Endothelial cell of umbilical vein (primary cell): Measurements from ENCODE around the gene TRPV2. TPM values are rescaled to one million over a fixed set of nuclear protein-coding genes. Genes with fewer than 3 reads are reported as not detected.

Experiments used
- BruUV-seq: library from RNA; stranded (reverse); fragments of 400-500 nt; replicated peaks from 2 replicates; lab custom pipeline; 2021; lab: Mats Ljungman, UMichigan
- CTCF ChIA-PET: fragments of 300-600, 350-600 bp; sonication (Branson Sonifier 250); formaldehyde crosslinking; loops from one replicate; lab custom pipeline; 2021; ENCODE audit warnings: antibody characterized with exemption, inconsistent platforms; lab: Charles Lee
- POLR2A ChIA-PET: fragments of 300-600, 350-600 bp; sonication (Branson Sonifier 250); formaldehyde crosslinking; loops from one replicate; lab custom pipeline; 2021; ENCODE audit warnings: antibody characterized with exemption, inconsistent platforms; lab: Charles Lee
- DNase-seq: peaks from one replicate; pipeline ENCODE4 v3.0.0-alpha.2; 2011; ENCODE audit warnings: low read depth, low spot score
- FAIRE-seq: peaks from 2 replicates; lab custom pipeline; 2011; peaks lifted over from hg19 to GRCh38; lab: Jason Lieb, UNC
- H2AFZ ChIP-seq: 2 replicates; pipeline ENCODE4 v1.6.0; 2012; ENCODE audit warnings: low read depth, low read length, control low read depth, inconsistent platforms
- H3K27ac ChIP-seq: 2 replicates; pipeline ENCODE4 v1.5.1; 2011; ENCODE audit warnings: low read depth, mild to moderate bottlenecking, control low read depth, low read length, moderate library complexity; ENCODE audit not compliant: insufficient read depth
- H3K27me3 ChIP-seq, 2 experiments: 2 replicates each; pipeline versions ENCODE4 v1.6.0 to v1.6.1; 2011; ENCODE audit warnings: low read length in 2 of 2, mixed read lengths in 1 of 2; ENCODE audit not compliant: control insufficient read depth in 2 of 2, insufficient read depth in 2 of 2
- H3K36me3 ChIP-seq, 2 experiments: 2 replicates in 1 of 2; 3 replicates in 1 of 2; pipeline ENCODE4 v1.5.1; 2011; ENCODE audit warnings: low read length in 2 of 2, mild to moderate bottlenecking in 1 of 2, moderate library complexity in 1 of 2; ENCODE audit not compliant: control insufficient read depth in 2 of 2, insufficient read depth in 2 of 2; ENCODE audit errors: extremely low read depth in 1 of 2
- H3K4me1 ChIP-seq: 3 replicates; pipeline ENCODE4 v1.5.1; 2011; ENCODE audit warnings: mild to moderate bottlenecking, low read length; ENCODE audit not compliant: control insufficient read depth, insufficient read depth; ENCODE audit errors: extremely low read depth
- H3K4me2 ChIP-seq: 2 replicates; pipeline ENCODE4 v1.6.1; 2011; ENCODE audit warnings: low read length, control low read depth, mixed read lengths; ENCODE audit not compliant: insufficient read depth
- H3K4me3 ChIP-seq, 3 experiments: fragments of 200-600 bp in 1 of 3; sonication (generic), shearing (Covaris generic) in 1 of 3; replicated peaks in 1 of 3; 2 replicates each; pipeline ENCODE4 v1.5.1; 2011 to 2016; ENCODE audit warnings: control low read depth in 3 of 3, low read length in 3 of 3, mild to moderate bottlenecking in 2 of 3, inconsistent platforms in 1 of 3, low read depth in 1 of 3, moderate library complexity in 1 of 3; ENCODE audit not compliant: insufficient read depth in 1 of 3
- H3K79me2 ChIP-seq: 2 replicates; pipeline ENCODE4 v1.6.0; 2012; ENCODE audit warnings: low read length, inconsistent platforms; ENCODE audit not compliant: control insufficient read depth, insufficient read depth
- H3K9ac ChIP-seq: replicated peaks from 2 replicates; pipeline ENCODE3; 2011; ENCODE audit warnings: low read length, control low read depth; ENCODE audit not compliant: insufficient read depth; ENCODE audit errors: extremely low read depth
- H3K9me1 ChIP-seq: replicated peaks from 3 replicates; pipeline ENCODE4 v1.6.0; 2011; ENCODE audit warnings: mild to moderate bottlenecking, low read length; ENCODE audit not compliant: control insufficient read depth, insufficient read depth; ENCODE audit errors: extremely low read depth
- H3K9me3 ChIP-seq: replicated peaks from 2 replicates; pipeline ENCODE4 v1.5.1; 2012; ENCODE audit warnings: low read length, inconsistent platforms; ENCODE audit not compliant: control insufficient read depth, insufficient read depth
- H4K20me1 ChIP-seq: replicated peaks from 2 replicates; pipeline ENCODE3; 2011; ENCODE audit warnings: mild to moderate bottlenecking, low read length; ENCODE audit not compliant: control insufficient read depth, insufficient read depth; ENCODE audit errors: extremely low read depth
- EZH2 ChIP-seq: IDR thresholded peaks from 2 replicates; pipeline ENCODE4 v1.6.1; 2012; ENCODE audit warnings: borderline replicate concordance, low read depth, mild to moderate bottlenecking, moderate library complexity, low read length, inconsistent platforms; ENCODE audit not compliant: severe bottlenecking
- FOS ChIP-seq: IDR thresholded peaks from 2 replicates; pipeline ENCODE4 v1.6.1; 2011; ENCODE audit warnings: mild to moderate bottlenecking, low read length, moderate library complexity, borderline replicate concordance; ENCODE audit not compliant: insufficient read depth
- GATA2 ChIP-seq: IDR thresholded peaks from 2 replicates; pipeline ENCODE4 v1.7.0; 2011; ENCODE audit warnings: low read depth, mild to moderate bottlenecking, moderate library complexity, mixed read lengths, low read length; ENCODE audit not compliant: insufficient read length, insufficient read depth
- JUN ChIP-seq: IDR thresholded peaks from 2 replicates; pipeline ENCODE4 v1.6.1; 2011; ENCODE audit warnings: borderline replicate concordance, low read depth; ENCODE audit not compliant: insufficient read length, insufficient read depth
- MYC ChIP-seq: IDR thresholded peaks from one replicate; pipeline ENCODE4 v1.6.1; 2011; ENCODE audit warnings: mild to moderate bottlenecking, low read depth, low read length
- POLR2A ChIP-seq: IDR thresholded peaks from 2 replicates; pipeline ENCODE4 v1.6.1; 2012; ENCODE audit warnings: low read depth, mild to moderate bottlenecking, control low read depth, low read length
- POLR2AphosphoS5 ChIP-seq: IDR thresholded peaks from 2 replicates; pipeline ENCODE4 v1.6.1; 2012; ENCODE audit warnings: low read depth, mild to moderate bottlenecking, control low read depth, low read length, moderate library complexity; ENCODE audit not compliant: insufficient read depth
- dilution Hi-C: fragments of 300-500 bp; cut with MboI; formaldehyde crosslinking; loops from one replicate; pipeline ENCODE4 v1.15.0; 2019; ENCODE audit warnings: low sequenced_read_pairs; ENCODE audit not compliant: extremely low pct_ligation_motif_present
- intact Hi-C: fragments of 100-400 bp; cut with micrococcal nuclease; formaldehyde crosslinking; loops from one replicate; pipeline ENCODE4 v1.10.0; 2022
- polyA plus RNA-seq, 4 experiments: library from polyadenylated mRNA; depleted of rRNA in 3 of 4; stranded (reverse) in 3 of 4; unstranded in 1 of 4; fragments of >200 nt; gene quantifications; 2 replicates each; pipeline versions ENCODE4 v1.2.1 to v1.2.3, GENCODE V29; 2011 to 2012; ENCODE audit warnings: missing spikeins in 1 of 4
- total RNA-seq: library from RNA; stranded (reverse); gene quantifications from 2 replicates; pipeline ENCODE4 v1.2.3, GENCODE V29; 2021
- TF ChIP-seq, protein P1 (sequence below): IDR thresholded peaks from 2 replicates; pipeline ENCODE4 v1.6.1; 2011; ENCODE audit not compliant: insufficient read depth, insufficient read length
- TF ChIP-seq, protein P2 (sequence below), 2 donors: IDR thresholded peaks; 1 replicate in 1 of 2; 2 replicates in 1 of 2; pipeline ENCODE4 v1.5.1; 2011; ENCODE audit warnings: low read length in 2 of 2, mild to moderate bottlenecking in 2 of 2, moderate library complexity in 2 of 2, control low read depth in 1 of 2, inconsistent platforms in 1 of 2, low read depth in 1 of 2; ENCODE audit not compliant: insufficient read depth in 1 of 2; ENCODE audit errors: extremely low read depth in 1 of 2

The TRPV2 gene
- total and polyA plus RNA-seq, 2 donors (not counting 3 experiments of a cell fraction or from before 2014, with no cell fraction given) = 4.2 to 10.6 TPM

DNA sequence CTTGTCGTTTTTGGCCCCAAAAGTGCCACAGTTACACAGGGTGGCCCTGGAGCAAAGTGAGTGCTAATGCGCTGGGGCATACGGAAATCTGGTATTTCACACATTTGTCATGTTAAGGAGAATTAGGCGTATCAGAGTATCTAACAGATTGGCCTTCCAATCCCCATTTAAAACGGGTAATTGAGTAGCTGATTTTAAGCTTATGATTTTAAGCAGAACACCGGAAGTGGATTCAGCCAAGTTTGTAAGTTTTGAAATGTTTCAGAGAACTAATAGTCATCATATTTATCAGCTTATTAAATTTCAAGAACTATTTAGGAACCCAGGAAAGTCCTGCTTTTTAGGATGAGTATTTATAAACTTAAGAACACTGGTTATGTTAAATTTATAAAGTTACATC is 57.2 kb downstream of the TRPV2 start:
- dilution Hi-C loops = no loop called here
- Histone ChIP-seq H3K4me3 (no peak overlapping the region), H3K9me1 (no peaks in the 10 kb centered on the region), H3K9ac (no peak overlapping the region), H3K27ac (no peak overlapping the region), H3K79me2 (no peaks in the 10 kb centered on the region), H2AFZ (no peak overlapping the region), H4K20me1 (no peaks in the 10 kb centered on the region), H3K9me3 (no peaks in the 10 kb centered on the region), H3K4me1 (peaks cover 28% of the 10 kb centered on the region), H3K4me2 (no peak overlapping the region), H3K36me3 (no peaks in the 10 kb centered on the region), H3K27me3 (no peaks in the 10 kb centered on the region)
- BruUV-seq = no TSS peak
- DNase-seq (no peak), FAIRE-seq (no peak)
- TF ChIP-seq GATA2 (no peak), FOS (no peak), JUN (no peak), POLR2A (no peak), MYC (no peak), EZH2 (no peak), POLR2AphosphoS5 (no peak)
- TF ChIP-seq, protein P1, sequence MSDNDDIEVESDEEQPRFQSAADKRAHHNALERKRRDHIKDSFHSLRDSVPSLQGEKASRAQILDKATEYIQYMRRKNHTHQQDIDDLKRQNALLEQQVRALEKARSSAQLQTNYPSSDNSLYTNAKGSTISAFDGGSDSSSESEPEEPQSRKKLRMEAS = no peak
- TF ChIP-seq, protein P2, sequence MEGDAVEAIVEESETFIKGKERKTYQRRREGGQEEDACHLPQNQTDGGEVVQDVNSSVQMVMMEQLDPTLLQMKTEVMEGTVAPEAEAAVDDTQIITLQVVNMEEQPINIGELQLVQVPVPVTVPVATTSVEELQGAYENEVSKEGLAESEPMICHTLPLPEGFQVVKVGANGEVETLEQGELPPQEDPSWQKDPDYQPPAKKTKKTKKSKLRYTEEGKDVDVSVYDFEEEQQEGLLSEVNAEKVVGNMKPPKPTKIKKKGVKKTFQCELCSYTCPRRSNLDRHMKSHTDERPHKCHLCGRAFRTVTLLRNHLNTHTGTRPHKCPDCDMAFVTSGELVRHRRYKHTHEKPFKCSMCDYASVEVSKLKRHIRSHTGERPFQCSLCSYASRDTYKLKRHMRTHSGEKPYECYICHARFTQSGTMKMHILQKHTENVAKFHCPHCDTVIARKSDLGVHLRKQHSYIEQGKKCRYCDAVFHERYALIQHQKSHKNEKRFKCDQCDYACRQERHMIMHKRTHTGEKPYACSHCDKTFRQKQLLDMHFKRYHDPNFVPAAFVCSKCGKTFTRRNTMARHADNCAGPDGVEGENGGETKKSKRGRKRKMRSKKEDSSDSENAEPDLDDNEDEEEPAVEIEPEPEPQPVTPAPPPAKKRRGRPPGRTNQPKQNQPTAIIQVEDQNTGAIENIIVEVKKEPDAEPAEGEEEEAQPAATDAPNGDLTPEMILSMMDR (IDR thresholded peaks at IDR 0.05; ENCODE audit: extremely low read depth in 1 of 2, insufficient read depth in 1 of 2, low read depth in 1 of 2, low read length in 2 of 2) = no peak
- ChIA-PET CTCF (interaction anchor here (1.1 to 6.2 kb wide), 3 partner anchors 9 to 49 kb away, joined by 4 to 43 read pairs (median 15); no protein-coding TSS in a partner anchor), POLR2A (no interaction called here)
- intact Hi-C loops = no loop called here
